ENCODE measurements around the gene HSPA2. TPM values are rescaled to one million over a fixed set of nuclear protein-coding genes. Genes with fewer than 3 reads are reported as not detected.

HSPA2 gene
- total and polyA plus RNA-seq, 12 donors: 3.4 to 74.6 (median 7.9) TPM

GRCh38 chr14:64549016-64549415, 8.5 kb downstream of the HSPA2 start:
- Histone ChIP-seq H3K27me3 (peaks cover 8% of the 10 kb centered on the region), H3K4me3 (no peak overlapping the region), H3K9me3 (replicated peaks in 1 of 3) (no peaks in the 10 kb centered on the region), H3K27ac (no peak overlapping the region), H3K4me1 (replicated peaks in 1 of 2) (peaks cover 8 to 11% of the 10 kb centered on the region in 2 donors), H3K36me3 (replicated peaks in 1 of 2) (no peaks in the 10 kb centered on the region)
- 85 to 92% (median 90%) methylated on average over 1 of the region's 1 CpG for WGBS, 4 donors
- intact Hi-C loops (cut with DNase I): no loop called here
- DNase-seq: no peak
- no peak for TF ChIP-seq POLR2A (IDR thresholded peaks at IDR 0.05)
- TF ChIP-seq CTCF (IDR thresholded peaks at IDR 0.05): no peak

DNA sequence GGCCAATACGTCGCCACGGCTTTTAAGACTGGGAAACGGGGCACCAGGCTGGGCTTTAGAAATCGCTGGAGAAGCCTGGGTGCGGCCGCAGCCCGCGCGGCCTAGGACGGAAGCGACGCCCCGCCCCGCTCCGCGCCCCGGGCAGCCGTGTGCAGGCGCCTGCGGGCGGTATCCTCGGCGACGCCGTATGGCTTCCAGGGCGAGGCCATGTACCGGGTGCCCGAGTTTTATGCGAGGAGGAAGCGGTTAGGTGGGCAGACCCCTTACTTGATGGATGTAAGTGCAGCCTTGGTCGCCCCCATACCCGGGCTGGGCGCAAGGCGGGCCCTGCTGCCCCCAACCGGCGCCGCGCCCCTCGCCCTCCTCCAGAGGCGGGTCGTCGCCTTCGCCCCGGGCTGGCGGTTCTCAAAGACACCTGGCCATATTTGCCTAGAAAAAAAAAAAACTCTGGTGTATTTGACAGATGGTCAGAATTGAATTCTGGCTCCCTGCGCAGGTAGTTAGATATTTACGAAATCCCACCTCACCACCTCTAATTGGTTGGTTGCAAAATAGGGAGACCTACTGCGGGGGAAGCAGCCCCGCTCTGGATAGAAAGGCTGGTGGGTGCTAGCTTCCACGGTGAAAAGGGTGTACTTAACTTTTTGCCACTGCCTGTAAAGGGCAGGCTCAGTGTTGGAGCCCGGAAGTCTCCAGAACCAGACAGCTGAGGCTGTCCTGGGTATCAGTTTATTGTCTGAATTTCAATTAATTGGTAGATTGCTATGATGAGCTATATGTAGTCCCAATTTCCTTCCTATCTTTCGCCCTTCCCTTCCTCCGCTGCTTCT, 9.5 kb downstream of the HSPA2 start, which contains the start of gene PPP1R36:
Gene PPP1R36, plus strand, starts transcription at position 171 of the 830 bp plus-strand sequence. Its CDS starts 37 bp downstream, at position 208.
- H3K27ac ChIP-seq: no peak within 1 kb of the TSS
- H3K4me1 ChIP-seq (replicated peaks in 1 of 2): peaks cover 8 to 11% of the 10 kb centered on the region in 2 donors
- intact Hi-C loops (cut with DNase I): no loop called here
- 13 to 19% (median 15%) methylated on average over 34 to 54 of the region's 54 CpGs for WGBS, 4 donors
- peak in 3 of 7 donors; percentile 23 to 30 (median 25) for DNase-seq
- no peak for TF ChIP-seq POLR2A (IDR thresholded peaks at IDR 0.05)
- no peak for TF ChIP-seq CTCF (IDR thresholded peaks at IDR 0.05)
- peak within 1 kb of the TSS in 1 of 4 donors; percentile 40 for H3K4me3 ChIP-seq
- peaks cover 8% of the 10 kb centered on the region for H3K27me3 ChIP-seq
- H3K36me3 ChIP-seq (replicated peaks in 1 of 2): no peaks in the 10 kb centered on the region
- H3K9me3 ChIP-seq (replicated peaks in 1 of 3): no peaks in the 10 kb centered on the region

DNA sequence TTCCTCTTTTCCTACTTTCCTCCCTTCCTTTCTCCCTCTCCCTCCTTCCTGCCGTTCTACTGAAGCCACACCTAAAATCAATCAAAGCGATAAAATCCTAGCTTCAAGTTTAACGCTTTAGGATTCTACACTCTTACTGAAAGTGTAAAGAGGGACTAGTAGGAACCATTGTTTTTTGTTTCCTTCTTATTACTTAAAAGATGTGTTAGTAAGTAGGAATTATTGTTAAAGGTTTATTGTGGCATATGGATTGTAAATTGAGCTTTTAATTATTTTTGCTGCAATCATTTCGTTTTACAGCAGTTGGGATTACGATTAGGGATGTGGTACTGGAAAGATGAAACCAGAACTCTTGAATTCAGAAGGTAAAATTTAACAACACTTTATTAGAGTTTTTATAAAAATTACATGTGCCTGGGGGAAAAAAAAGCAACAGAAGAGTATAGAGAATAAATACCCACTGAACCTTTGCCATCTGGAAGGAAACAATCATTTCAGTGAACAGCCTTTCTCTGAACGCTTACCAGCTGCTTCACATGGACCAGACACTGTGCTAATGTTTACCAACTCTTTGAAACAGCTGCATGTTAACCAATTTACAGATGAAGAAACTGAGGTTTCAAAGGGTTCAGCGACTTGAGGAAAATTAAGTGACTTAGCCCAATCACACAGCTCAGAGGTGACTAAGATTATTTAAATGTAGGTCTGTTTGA, 10.2 kb downstream of the HSPA2 start:
- peaks cover 8 to 11% of the 10 kb centered on the region in 2 donors for H3K4me1 ChIP-seq (replicated peaks in 1 of 2)
- H3K4me3 ChIP-seq: no peak overlapping the region
- no peak overlapping the region for H3K27ac ChIP-seq
- H3K9me3 ChIP-seq (replicated peaks in 1 of 3): no peaks in the 10 kb centered on the region
- 67 to 69% (median 68%) methylated on average over 7 of the region's 7 CpGs for WGBS, 4 donors
- intact Hi-C loops (cut with DNase I): no loop called here
- no peak for DNase-seq
- peaks cover 8% of the 10 kb centered on the region for H3K27me3 ChIP-seq
- TF ChIP-seq POLR2A (IDR thresholded peaks at IDR 0.05): no peak
- no peak for TF ChIP-seq CTCF (IDR thresholded peaks at IDR 0.05)
- H3K36me3 ChIP-seq (replicated peaks in 1 of 2): no peaks in the 10 kb centered on the region

DNA sequence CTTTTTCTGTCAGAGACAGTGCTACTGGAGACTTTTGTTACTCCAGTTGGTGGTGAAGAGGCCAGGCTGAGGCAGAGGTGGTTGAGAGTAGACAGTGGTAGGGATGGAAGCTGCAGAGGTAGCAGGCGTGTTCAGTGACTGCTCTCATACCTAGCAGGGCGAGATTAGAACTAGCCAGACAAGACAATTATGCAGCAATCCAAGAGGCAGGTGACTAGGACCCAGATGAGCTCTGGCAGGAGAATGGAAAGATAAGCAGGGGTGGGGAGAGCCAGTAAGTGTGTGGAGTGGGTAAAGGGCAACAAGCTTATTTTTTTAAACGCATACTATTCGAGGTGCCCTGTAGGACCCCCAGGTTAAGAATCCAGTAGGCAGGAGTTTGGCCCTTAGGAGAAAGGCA, 14.0 kb downstream of the HSPA2 start:
- no peaks in the 10 kb centered on the region for H3K36me3 ChIP-seq (replicated peaks in 1 of 2)
- no peaks in the 10 kb centered on the region for H3K9me3 ChIP-seq (replicated peaks in 1 of 3)
- WGBS, 4 donors: 66 to 78% (median 72%) methylated on average over 4 of the region's 4 CpGs
- H3K4me1 ChIP-seq (replicated peaks in 1 of 2): peaks cover 6 to 7% of the 10 kb centered on the region in 2 donors
- no peak overlapping the region for H3K27ac ChIP-seq
- TF ChIP-seq CTCF (IDR thresholded peaks at IDR 0.05): no peak
- no peak for TF ChIP-seq POLR2A (IDR thresholded peaks at IDR 0.05)
- H3K27me3 ChIP-seq: peaks cover 8% of the 10 kb centered on the region
- intact Hi-C loops (cut with DNase I): no loop called here
- no peak for DNase-seq
- H3K4me3 ChIP-seq: no peak overlapping the region
